ENCODE results near the gene TBP.

- TF ChIP-seq EZH2 (IDR thresholded peaks at IDR 0.05; ENCODE audit: insufficient read depth, poor library complexity, severe bottlenecking) (no peak), EZH2phosphoT487 (IDR thresholded peaks at IDR 0.05; ENCODE audit: insufficient read depth, low read depth) (no peak)
Observed at GRCh38 chr6:170512249-170512648, 41.9 kb upstream of the TBP start.

Measured in GM23248 (cell line).